GM21529 (cell line): ENCODE measurements around the gene RPUSD4.

Source experiments
- ATAC-seq: cut with Tn5 transposase; IDR thresholded peaks from one replicate; pipeline ENCODE4 v1.9.1; 2021; ENCODE audit not compliant: unreplicated experiment

RPUSD4 gene

GRCh38 chr11:126214441-126214840, 3.0 kb upstream of the RPUSD4 start:
- no peak for ATAC-seq

DNA sequence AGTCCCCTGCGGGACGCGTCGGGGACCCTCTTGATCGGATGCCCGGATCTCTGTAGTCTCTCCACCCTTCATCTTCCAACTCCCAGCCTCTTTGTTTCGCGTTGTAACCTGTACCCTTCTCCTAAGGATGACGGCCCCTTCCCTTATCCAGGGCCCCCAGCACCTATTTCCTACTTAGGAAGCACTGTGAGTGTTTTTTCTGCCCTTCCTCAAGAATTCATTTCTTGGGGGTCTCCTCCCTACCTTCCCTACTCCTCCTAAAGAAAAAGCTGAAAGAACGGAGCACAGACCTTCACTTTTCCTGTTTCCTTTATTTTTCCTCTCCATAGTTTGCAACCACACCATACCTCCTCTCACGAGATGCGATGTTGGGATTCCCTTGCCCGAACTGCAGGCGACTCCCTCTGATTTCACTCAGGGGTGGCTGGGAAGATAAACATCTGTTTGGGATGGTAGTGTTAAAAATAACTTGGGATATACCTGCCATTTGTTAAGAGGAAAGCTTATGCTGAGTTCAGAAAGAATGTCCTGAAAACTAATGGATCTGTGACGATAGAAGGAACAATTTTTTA, 725 bp upstream of the RPUSD4 start:
- no peak for ATAC-seq

DNA sequence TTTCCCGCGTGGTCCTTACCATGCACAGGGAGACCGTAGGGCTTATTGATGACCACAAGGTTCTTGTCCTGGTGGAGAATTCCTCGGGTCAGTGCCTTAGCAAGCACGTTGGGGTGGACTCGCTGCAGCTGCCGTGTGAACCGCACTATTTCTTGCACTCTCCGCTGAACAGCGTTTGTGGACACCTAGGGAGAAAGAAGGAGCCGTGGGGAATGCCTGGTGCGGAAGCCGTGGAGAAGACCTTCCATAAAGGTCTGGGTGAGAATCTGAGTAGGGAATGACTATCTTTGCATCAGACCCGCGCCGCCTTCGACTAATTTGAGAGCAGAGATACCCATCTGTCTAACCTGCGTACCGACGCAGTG, 597 bp downstream of the RPUSD4 start:
- ATAC-seq: no peak

- no peak for ATAC-seq
Observed at GRCh38 chr11:126207896-126208295, 3.6 kb downstream of the RPUSD4 start.

- ATAC-seq: no peak
Observed at GRCh38 chr11:126205359-126205758, 6.1 kb downstream of the RPUSD4 start.

- no peak for ATAC-seq
Observed at GRCh38 chr11:126202646-126203359, 8.6 kb downstream of the RPUSD4 start.

DNA sequence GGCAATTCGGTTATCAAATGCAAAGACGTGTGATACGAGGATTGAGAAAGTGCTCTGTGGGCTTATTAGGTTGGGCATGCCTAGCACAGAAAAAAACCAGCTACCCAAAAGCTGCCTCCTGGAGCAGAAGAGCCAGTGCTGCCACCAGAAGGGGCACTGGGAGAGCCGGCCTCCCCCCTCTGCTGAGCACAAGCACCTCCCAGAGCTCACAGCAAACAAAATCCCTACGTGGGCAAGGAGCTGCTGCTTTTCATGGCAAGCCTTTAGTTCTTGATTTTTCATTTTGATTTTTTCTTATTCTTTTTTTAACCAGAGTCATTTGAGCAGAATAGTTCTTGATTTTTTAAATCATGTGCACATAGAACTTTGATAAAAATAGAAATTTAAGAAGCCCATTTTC, 12.8 kb downstream of the RPUSD4 start:
- ATAC-seq: no peak

- ATAC-seq: no peak
Observed at GRCh38 chr11:126197277-126197939, 14.0 kb downstream of the RPUSD4 start.

DNA sequence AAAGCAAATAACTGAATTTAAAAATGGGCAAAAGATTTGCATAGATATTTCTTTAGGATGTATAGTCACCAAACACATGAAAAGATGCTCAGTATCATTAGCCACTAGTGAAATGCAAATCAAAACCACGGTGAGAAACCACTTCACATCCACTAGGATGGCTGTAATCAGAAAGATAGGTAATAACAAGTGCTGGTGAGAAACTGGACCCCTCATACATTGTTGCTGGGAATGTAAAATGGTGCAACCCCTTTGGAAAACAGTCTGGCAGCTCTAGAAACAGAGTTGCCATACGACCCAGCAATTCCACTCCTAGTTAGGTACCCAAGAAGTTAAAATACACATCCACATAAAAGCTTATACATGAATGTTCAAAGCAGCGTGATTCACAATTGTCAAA, 16.3 kb downstream of the RPUSD4 start:
- ATAC-seq: no peak

- ATAC-seq: no peak
Observed at GRCh38 chr11:126194121-126194543, 17.3 kb downstream of the RPUSD4 start.

DNA sequence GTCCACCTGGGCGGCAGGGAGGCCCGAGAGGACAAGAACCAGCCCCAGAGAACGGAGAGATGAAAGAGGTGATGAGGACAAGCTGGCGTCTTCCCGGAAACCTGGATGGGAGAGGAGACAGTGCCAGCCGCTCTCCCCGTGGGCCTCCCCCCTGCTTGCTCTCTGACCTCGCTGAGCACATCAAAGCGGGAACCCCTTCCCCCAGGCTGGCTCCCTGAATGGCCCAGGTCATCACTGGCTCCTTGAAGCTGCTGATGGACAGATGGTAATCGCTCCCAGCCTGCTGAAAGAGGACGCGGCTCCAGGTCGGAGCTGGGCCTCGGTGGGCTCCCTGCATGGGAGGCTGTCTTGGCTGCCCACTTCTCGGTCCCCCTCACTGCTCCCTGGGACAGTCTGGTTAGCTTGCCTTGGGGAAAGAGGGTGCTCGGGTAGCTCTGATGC, 18.4 kb downstream of the RPUSD4 start:
- no peak for ATAC-seq

- no peak for ATAC-seq
Observed at GRCh38 chr11:126192361-126192760, 19.1 kb downstream of the RPUSD4 start.

GRCh38 chr11:126191379-126192073, 19.9 kb downstream of the RPUSD4 start:
- ATAC-seq: no peak

DNA sequence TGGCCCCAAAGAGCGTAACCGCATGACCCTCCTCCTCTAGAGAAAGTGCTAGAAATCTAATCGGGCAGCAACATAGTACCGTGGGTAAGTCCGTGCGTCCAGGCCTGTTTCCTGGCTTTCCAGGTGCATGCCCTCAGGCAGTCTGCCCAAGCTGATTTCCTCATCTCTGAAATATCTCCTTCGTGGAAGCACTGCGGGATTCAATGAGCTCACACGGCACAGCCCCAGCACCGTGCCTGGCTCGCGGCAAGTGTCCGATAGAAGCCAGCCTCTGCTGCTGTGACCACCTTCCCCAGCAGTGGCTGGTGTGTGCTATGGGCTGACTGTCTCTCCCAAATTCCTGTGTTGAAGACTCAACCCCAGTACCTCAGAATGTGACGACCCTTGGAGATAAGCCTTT, 20.7 kb downstream of the RPUSD4 start:
- no peak for ATAC-seq

DNA sequence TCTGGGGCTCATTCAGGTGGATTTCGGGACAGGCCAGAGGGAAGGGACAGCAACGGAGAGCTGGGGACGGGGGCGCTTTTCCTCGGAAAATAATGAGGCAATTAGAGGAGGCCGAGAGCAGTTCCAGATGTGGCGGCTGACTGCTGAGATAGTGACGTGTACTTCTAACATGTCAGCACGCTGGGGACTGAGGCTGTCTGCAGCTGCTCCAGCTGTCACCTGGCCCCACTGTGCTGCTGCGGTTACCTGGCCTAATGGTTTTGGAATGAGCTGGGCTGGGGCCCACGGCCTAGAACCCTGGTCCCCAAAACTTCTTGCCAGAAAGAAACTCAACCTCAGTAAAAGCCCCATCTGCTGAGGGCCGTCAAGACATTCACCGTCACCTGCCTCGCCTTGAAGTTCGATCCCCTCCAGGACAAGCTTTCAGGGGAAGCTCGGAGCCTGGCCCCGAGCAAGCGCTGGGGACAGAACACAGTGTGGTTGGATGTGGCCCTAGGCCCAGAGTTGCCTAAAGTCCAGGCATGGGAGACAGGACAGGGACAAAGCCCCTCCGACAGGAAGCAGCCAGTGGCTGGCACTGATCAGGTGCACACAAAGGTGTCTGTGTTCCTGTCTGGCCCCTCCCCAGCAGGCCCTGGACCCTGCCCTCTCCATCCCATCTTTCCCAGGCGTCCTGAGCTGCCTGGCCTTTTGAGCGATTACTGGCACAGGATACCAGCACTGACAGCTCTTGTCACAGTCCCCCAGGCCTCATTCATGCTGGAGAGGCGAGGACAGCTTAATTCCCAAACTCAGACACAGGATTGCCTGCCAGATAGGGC, 22.1 kb downstream of the RPUSD4 start:
- peak; percentile 79 for ATAC-seq

- peak; percentile 70 for ATAC-seq
Observed at GRCh38 chr11:126188332-126189108, 22.9 kb downstream of the RPUSD4 start.

- ATAC-seq: no peak
Observed at GRCh38 chr11:126186708-126187529, 24.5 kb downstream of the RPUSD4 start.

DNA sequence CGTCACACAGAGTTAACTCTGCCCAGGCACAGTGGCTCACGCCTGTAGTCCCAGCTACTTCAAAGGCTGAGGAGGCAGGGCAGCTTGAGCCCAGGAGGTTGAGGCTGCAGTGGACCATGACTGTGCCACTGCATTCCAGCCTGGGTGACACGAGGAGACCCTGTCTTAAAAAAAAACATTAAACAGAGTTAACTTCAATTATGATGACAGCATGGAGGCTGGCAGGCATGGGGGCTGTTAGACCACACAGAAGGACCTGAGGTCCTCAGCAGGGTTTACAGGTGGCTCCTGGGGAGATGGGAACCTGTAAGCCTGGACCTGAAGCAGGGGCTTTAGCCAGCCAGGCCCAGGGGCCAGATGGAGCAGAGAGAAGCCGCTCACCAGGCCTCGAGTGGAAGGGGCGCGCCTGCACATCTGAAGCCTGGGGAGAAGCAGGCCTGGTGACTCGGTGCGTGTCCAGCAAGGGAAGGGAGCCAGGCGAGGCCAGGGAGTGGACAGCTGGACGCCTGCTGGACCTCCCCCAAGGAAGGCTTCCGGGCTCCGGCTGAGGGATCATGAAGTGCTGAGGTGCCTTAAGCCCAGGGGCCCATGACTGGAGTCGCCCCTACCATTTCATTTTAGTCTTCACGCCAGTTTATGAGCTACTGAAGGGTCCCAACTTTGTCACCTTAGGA, 25.3 kb downstream of the RPUSD4 start:
- ATAC-seq: no peak
